Measurements from ENCODE around the gene OR10K1. TPM values are rescaled to one million over a fixed set of nuclear protein-coding genes. Genes with fewer than 3 reads are reported as not detected.

Gene OR10K1
- total RNA-seq, 1 donor from 2014 or later = not detected

GRCh38 chr1:158434741-158435140, 26.9 kb upstream of the OR10K1 start:
- Histone ChIP-seq H3K4me3 (ENCODE audit: low read depth, low read length) (no peak overlapping the region), H3K27me3 (ENCODE audit: control insufficient read depth, insufficient read depth, low read length) (no peaks in the 10 kb centered on the region), H3K36me3 (ENCODE audit: control insufficient read depth, insufficient read depth, low read length) (no peaks in the 10 kb centered on the region)
- no peak for DNase-seq (ENCODE audit: low read depth)
- TF ChIP-seq, protein P1, sequence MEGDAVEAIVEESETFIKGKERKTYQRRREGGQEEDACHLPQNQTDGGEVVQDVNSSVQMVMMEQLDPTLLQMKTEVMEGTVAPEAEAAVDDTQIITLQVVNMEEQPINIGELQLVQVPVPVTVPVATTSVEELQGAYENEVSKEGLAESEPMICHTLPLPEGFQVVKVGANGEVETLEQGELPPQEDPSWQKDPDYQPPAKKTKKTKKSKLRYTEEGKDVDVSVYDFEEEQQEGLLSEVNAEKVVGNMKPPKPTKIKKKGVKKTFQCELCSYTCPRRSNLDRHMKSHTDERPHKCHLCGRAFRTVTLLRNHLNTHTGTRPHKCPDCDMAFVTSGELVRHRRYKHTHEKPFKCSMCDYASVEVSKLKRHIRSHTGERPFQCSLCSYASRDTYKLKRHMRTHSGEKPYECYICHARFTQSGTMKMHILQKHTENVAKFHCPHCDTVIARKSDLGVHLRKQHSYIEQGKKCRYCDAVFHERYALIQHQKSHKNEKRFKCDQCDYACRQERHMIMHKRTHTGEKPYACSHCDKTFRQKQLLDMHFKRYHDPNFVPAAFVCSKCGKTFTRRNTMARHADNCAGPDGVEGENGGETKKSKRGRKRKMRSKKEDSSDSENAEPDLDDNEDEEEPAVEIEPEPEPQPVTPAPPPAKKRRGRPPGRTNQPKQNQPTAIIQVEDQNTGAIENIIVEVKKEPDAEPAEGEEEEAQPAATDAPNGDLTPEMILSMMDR (IDR thresholded peaks at IDR 0.05; ENCODE audit: insufficient read depth, low read length, severe bottlenecking) = no peak
- no peak for FAIRE-seq

GRCh38 chr1:158445376-158445775, 16.3 kb upstream of the OR10K1 start:
- TF ChIP-seq, protein P1 (IDR thresholded peaks at IDR 0.05; ENCODE audit: insufficient read depth, low read length, severe bottlenecking) = no peak
- no peaks in the 10 kb centered on the region for H3K36me3 ChIP-seq (ENCODE audit: control insufficient read depth, insufficient read depth, low read length)
- H3K4me3 ChIP-seq (ENCODE audit: low read depth, low read length) = no peak overlapping the region
- FAIRE-seq (peak; percentile 50), DNase-seq (ENCODE audit: low read depth) (no peak)
- H3K27me3 ChIP-seq (ENCODE audit: control insufficient read depth, insufficient read depth, low read length) = no peaks in the 10 kb centered on the region

DNA sequence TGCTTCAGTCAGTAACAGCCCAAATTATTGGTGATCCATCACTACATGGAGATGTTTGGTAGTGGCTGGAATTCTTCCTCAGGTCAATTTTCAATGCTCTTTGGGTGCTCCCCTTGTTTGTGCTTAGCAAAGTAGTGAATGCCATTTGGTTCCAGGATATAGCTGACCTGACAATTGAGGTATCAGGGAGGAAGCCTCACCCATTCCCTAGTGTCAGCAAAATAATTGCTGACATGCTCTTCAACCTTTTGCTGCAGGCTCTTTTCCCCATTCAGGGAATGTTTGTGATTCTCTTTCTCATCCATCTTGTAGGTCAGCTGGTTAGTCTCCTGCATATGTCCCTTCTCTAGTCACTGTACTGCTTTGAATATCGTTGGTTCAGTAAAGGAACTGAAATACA, 7.1 kb upstream of the OR10K1 start:
- DNase-seq (ENCODE audit: low read depth) (no peak), FAIRE-seq (peak; percentile 94)
- TF ChIP-seq, protein P1 (IDR thresholded peaks at IDR 0.05; ENCODE audit: insufficient read depth, low read length, severe bottlenecking) = no peak
- H3K36me3 ChIP-seq (ENCODE audit: control insufficient read depth, insufficient read depth, low read length) = no peaks in the 10 kb centered on the region
- no peak overlapping the region for H3K4me3 ChIP-seq (ENCODE audit: low read depth, low read length)
- no peaks in the 10 kb centered on the region for H3K27me3 ChIP-seq (ENCODE audit: control insufficient read depth, insufficient read depth, low read length)

DNA sequence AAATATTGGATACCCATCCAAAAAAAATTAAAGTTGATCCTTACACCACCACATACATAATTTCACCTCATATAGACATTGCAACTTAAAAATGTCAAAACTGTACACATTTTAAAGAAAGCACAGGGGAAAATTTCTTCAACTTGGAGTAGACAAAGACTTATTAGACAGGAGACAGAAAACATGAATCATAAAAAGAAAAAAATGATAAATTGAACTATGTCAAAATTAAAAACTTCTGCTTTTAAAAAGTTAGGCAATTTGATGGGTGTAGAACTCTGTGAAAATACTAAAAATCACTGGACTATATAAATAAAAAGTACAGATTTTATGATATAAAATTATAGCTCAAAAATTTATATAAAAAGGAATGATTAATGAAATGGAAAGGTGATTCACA, 4.4 kb upstream of the OR10K1 start:
- TF ChIP-seq, protein P1 (IDR thresholded peaks at IDR 0.05; ENCODE audit: insufficient read depth, low read length, severe bottlenecking) = no peak
- Histone ChIP-seq H3K27me3 (ENCODE audit: control insufficient read depth, insufficient read depth, low read length) (no peaks in the 10 kb centered on the region), H3K36me3 (ENCODE audit: control insufficient read depth, insufficient read depth, low read length) (no peaks in the 10 kb centered on the region), H3K4me3 (ENCODE audit: low read depth, low read length) (no peak overlapping the region)
- FAIRE-seq (no peak), DNase-seq (ENCODE audit: low read depth) (no peak)

GRCh38 chr1:158458263-158458662, 3.4 kb upstream of the OR10K1 start:
- TF ChIP-seq, protein P1 (IDR thresholded peaks at IDR 0.05; ENCODE audit: insufficient read depth, low read length, severe bottlenecking) = no peak
- Histone ChIP-seq H3K27me3 (ENCODE audit: control insufficient read depth, insufficient read depth, low read length) (no peaks in the 10 kb centered on the region), H3K4me3 (ENCODE audit: low read depth, low read length) (no peak overlapping the region), H3K36me3 (ENCODE audit: control insufficient read depth, insufficient read depth, low read length) (no peaks in the 10 kb centered on the region)
- DNase-seq (ENCODE audit: low read depth) (no peak), FAIRE-seq (no peak)

DNA sequence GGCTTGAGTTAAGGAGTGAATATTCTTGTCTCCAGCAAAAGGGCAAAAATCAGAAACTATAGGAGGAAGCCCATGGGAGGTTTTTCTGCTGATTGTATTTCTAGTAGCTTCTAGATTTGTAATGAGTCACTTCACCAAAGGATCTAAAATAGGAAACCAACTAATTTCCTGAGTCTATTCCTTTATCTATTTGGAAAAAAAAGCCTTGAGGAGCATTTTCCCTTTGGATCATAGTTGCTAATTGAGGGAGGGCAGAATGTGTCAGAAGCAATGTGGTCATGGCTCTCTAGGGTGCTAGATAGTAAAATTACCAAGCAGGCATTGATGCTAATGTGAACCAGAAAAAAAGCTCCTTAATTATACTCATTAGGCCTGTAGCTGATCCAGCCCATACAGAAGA, 10.3 kb downstream of the OR10K1 start, which contains the start of gene OR10R2:
OR10R2 (plus strand) TSS at position 301 of the 400 bp plus-strand sequence. CDS start 106 bp downstream, outside the sequence.
- DNase-seq (ENCODE audit: low read depth) (no peak), FAIRE-seq (no peak)
- H3K27me3 ChIP-seq (ENCODE audit: control insufficient read depth, insufficient read depth, low read length) = no peaks in the 10 kb centered on the region
- H3K4me3 ChIP-seq (ENCODE audit: low read depth, low read length) = no peak within 1 kb of the TSS
- TF ChIP-seq, protein P1 (IDR thresholded peaks at IDR 0.05; ENCODE audit: insufficient read depth, low read length, severe bottlenecking) = no peak
- H3K36me3 ChIP-seq (ENCODE audit: control insufficient read depth, insufficient read depth, low read length) = no peaks in the 10 kb centered on the region
